ENCODE measurements around the gene SIRT7.
A peak's percentile ranks its signal among the peaks of the same experiment; 100 is the strongest.

SIRT7 gene

DNA sequence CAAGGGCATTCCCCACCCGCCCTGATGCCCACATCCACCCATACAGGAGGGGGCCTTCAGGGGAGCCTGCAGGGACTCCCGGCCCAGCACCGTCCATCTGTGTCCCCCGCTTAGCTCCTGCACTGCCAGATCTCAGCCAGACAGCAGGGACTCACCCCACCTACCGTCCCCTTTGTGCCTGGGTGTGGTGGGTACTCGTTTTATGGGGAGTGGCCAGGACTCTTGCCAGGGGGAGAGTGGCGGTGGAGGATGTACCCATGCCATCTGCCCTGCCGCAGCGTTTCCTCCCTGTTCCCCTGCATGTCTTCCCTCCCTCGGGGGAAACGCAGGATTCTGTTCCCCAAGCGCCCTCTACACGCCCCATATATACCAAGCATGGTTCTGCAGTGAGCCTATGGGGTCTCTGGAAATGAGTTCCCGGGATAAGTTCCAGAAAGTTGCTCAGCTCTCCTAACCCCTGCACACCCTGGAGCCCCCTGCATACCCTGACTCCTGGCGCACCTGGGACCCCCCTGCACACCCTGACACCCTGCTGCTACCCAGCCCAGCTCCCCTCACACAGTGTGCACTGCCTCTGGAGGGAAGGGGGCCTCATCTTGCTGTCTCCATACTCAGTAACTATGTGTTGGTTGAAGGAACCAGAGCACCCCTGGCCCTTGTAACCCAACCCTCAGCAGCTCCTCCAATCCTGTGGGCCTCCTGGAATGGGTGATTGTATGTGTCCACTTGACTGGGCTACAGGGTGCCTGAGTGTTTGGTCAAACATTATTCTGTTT, 13.8 kb upstream of the SIRT7 start:
- no peak for FAIRE-seq

DNA sequence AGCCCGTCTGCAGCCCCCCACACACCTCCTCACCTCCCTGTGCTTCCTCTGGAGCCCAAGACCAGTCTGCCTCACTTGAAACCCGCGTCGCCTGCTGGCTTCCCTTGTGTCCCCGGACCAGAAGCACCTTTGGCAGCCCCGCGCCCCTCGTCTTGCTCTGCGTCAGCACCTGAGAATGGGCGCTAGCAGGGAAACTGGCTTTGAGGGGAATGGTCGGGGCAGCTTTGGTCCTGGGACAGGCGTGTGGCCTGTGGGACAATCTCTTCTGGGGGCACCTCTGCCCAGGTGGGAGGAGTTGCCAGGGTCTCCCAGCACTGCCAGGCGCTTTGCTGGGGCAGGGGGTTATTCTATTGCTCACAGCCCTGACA, 13.2 kb upstream of the SIRT7 start:
- no peak for FAIRE-seq

DNA sequence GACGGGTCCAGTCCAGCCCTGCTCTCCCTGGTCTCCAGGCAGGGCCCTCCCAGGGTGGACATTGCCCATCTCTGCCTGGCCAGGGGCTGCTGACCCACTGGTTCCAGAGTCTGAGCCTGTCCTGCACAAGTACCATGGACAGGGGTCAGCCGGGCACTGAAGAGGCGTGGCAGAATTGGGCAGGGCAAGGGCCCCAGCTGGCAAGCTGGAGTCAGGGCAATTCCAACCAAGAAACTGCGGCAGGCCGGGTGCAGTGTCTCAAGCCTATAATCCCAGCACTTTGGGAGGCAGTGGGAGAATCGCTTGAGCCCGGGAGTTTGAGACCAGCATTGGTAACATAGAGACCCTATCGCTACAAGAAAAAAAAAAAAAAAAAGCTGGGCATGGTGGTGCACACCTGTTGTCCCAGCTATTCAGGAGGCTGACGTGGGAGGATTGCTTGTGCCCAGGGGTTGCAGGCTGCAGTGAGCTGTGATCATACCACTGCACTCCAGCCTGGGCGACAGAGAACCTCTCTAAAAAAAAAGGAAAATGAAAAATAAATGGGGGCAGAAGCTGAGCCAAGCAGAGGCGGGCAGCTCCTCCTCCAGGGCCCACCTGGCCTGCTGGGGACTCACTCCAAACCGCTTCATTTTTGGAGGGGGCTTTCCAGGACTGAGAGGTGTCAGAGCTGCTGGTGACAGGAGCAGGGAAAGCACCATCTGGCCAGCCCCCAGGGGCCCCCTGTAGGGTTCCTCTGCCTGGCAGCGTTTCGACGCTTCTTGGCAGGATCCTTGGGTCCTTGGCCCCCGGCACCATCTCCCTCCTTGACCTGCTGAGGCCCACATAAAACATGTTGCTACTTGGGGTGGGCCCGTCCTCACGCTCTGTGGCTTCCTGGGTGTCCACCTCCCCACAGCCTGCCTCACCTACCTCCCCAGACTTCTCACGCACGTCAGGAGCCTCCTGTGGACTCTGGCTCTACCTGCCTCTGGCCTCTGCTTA, 12.5 kb upstream of the SIRT7 start:
- no peak for FAIRE-seq

DNA sequence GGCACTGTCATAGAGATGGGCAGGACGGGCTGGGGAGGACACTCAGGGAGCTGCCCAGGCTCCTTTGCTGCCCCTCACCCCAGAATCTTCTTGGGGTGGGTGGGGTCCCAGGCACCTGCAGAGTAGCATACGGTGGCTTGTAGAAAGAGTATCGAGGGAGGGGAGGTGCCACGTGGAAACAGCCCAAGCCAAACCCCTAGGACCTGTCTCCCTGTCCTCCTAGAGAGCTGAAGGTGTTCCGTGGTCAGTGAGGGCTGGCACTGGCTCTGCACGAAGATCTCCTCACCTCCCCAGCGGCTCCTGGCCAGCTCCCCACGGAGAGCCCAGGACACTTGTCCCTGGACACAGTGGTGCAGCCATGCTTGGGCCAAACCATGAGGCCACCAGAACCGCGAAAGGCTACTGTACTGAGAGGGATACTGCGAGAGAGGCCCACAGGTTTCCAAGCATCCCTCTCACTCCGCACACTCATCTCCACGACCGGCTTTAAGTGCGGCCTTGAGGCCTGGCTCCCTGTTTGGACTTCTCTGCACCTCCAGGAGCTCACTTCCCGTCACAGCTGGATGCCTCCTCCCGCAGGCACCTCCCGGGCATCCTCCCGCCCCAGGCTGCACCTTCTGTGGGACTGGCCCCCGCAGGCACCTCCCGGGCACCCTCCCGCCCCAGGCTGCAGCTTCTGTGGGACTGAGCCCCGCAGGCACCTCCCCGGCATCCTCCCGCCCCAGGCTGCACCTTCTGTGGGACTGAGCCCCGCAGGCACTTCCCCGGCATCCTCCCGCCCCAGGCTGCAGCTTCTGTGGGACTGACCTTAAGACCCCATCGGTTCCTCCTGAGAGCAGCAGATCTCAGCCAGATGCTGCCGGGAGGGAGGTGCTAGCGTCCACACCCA, 11.5 kb upstream of the SIRT7 start:
- no peak for FAIRE-seq

DNA sequence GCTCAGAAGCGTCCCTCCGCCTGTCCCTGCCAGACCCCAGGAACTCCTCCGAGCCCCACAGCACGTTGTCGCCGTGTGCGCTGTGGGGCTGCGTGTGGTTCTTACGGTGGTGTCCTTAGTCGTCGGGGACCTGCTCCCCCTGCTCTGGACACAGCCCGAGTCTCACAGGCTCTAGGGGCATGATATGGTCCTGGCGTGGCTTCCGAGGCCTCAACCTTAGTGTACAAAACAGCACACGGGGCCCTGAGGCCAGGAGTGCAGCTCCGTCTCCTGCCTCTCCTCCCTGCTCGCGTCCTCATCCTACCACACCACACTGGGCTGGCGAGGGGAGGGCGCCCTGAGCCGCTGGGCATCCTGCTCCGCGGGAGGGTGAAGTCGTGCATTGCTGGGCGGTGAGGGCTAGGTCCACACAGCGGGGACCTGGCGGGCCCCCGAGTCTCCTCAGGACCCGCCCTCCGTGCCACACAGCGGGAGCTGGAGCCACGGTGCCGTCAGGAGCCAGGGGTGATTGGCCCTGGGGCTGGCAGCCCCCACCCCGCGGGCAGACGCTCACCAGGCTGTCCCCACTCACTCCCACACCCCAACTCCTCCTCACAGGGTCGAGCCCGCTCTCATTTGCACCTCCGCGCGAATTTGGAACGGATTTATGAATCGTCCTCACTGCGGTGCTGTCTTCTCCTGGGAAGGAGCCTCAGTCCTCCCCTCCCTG, 10.7 kb upstream of the SIRT7 start:
- FAIRE-seq = no peak

DNA sequence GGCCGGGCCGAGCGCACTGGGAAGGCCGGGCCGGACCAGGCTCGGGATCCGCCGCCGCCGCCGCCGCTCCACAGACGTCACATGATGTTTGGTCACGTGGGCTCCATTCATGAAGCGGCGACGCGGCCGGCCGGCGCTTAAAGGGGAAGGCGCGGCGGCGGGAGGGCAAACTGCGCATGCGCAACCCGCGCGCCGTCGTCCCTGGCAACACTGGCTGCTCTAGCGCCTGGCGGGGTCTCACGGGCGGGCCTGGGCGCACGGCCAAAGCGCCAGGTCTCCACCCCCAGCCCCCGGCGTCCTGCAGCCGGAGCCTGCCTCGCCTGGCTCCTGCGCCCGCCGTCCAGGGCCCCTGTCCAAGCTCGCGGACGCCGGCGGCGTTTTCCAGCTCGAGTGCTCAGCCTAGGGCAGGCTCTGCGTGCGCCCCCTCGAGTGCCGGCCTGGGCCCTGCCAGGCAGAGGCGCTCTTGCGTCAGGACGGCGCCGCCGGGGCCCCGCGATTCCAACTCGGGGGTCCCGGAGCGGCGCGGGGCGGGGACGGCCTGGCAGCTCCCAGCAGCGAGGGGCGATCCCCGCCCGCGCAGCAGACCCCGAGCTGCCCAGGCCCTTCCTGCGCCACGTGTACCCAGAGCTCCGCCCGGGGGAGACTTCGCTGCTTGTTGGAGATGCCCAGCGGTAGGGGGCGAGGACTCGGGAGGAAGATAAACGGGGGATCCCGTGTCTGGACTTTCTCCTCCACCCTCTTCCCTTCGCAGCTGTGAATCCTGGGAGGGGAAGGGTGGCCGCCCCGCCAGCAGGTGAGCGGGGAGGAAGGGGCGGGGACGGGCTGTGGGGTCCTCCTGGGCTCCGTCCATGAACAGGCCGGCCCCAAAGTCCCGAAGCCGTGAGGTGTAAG, 9.9 kb upstream of the SIRT7 start, which contains the start of gene MAFG:
TSS of gene MAFG (minus strand) at position 83 of the 891 bp plus-strand sequence. CDS start 4,550 bp downstream, outside the sequence.
- no peak for FAIRE-seq

DNA sequence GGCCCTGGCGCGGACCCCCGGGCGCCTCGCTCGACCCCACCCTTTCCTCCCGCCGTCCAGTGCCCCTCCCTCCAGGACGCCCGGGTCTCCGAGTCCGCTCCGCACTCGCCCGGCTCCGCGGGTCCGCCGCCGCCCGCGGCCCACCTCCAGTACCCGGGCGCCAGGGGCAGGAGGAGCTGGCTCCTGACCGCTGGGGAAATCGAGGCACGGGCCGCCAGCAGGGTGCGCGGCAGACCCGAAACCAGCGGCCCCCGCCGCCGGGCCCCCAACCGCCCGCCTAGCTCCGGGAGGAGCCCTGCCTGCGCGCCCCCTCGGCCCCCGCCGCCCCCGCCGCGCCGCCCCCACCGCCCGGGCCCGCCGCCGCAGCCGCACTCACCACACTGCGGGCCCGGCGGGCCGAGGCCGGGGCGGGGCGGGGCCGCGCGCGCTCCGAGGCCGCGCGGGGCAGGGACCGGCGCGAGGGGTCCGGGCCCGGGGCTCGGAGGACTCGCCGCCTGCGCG, 9.2 kb upstream of the SIRT7 start:
- no peak for FAIRE-seq

DNA sequence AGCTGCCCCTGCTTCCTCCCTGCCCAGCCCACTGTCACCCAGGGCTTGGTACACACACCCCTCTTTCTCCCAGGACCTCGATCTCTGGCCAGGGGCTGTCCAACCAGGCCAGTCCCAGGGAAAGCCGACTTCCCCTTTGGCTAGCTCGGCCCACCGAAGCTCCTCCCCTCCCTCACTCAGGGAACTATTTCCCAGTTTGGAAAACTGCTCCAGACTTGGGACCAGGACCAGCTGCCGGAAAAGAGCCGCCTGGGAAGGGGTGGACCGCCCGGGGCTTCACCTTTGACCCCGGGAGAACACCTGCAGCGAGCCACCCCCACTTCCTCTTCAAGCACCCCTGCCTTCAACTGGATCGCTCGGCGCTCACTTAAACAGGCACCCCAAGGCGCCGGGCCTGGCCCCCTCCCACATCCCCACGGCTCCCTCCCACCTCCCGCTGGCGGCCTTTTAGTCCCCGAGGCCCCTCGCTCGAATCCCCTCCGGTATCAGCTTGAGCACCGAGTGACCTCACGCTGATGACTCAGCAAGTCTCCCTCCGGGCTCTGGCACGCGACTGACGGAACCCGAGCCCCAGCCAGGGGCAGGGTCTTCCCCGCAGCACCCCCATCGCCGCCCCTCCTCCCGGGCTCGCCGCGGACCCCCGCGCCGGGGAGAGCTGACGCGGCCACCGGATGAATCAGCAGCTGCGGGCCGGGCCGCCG, 8.6 kb upstream of the SIRT7 start:
- no peak for FAIRE-seq

DNA sequence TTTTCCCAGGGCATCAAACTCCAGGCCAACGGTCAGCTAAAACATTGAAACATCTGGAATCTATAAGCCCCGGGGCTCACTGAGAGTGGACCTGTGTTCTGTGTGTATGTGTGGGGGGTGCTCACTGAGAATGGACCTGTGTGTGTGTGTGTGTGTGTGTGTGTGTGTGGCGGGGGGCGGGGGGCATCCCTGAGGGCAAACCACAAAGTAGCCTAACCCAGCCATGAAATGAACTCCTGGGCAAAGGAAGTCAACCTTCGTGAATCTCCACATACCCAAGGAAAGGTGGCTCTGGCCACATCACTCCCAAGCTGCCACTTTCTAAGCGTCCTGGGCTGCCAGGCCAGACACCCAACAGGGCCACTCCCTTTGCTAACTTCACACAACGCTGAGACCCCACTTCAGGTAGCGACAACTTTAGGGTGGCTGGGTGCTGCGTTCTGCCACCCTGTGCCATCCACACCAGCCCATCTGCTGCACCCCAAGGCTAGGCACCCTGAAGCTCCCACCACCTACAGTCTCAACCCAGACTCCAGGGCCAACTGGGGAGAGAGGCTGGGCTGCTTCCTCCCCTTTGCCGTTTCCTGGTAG, 8.0 kb upstream of the SIRT7 start:
- FAIRE-seq = no peak

DNA sequence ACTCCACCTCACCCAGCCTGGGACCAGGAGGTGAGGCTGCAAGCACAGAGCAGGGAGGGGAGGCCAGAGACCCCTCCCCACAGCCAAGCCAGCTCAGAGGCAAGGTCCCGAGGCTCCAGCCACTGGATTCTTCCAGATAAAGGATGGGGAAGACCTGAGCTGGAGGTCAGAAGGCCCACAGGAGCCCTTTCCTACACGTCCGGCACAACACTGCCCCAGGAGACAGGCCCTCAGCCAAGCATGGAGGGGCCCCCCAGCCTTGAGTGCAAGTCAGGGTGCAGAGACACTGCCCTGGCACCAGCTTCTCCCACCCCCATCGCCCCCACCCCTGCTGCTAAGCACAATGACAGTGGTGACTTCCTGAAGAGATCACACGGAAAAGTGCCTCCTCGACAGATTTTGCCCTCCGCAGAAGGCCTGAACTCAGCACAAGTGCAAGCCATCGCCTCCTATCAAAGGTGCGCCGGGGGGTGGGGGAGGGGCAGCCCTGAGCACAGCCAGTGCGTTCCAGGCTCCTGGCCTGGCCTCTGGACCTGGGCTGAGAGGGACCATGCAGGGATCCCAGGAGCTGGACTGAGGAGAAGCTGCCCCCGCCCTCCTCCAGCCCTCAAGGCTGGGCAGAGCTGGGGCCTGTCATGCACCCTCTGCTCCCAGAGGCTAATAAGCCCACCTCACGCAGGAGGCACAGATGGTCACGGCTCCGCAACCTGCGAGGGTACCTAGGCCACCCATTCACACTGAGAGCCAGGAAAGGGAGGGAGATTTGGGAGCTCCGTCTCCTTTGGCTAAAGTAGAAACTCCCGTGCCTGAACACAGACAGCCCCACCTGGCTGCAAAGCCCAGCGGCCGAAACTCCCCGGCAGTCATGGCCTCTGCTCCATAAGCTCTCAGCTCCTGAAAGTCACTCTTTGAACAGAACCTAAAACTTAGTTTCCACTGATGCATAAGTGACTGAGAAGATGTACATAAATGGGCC, 6.9 kb upstream of the SIRT7 start:
- no peak for FAIRE-seq

DNA sequence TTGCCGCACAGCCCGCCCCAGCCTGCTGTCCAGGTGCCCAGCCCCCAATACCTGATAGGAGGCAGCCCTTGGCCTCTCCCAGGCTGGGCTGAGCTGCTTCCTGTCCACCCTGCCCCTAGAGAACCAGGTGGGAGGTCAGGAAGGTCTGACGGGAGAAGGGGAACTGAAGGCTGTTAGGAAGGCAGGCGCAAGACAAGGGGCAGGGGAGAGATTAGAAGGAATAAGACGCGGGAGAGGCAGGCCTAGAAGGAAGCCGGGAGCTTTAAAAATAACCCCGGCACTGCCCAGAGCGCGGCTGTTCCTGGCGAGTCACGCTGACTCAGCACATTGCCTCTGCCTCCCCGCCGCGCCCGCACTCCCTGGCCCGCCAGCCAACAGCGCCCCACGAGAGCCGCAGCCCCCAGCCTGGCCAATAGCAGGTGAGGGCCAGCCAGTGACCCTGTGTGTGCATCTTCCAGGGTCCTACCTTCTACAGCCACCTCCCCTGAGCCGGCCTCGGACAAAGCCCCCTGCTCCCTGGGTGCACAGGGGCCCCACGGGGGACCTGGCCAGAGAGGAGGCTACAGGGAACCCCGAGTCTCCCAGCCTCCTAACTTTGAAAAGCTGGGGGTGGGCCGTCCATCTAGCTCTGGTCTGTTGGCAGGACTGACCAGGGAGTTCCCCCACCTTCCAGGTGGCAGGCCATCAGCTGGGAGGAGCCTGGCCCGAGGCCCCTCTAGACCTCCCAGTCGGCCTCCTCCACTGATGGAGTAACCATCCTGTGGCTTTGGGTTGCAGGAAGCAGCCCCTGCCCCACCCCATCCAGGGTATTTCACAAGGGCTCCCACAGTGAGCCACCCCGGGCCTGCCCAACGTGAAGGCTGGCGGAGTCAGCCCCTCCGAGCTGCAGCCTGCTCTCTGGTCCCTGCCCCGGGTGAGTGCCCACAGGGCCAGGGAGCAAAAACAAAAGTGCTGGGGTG, 5.6 kb upstream of the SIRT7 start:
- FAIRE-seq = no peak

DNA sequence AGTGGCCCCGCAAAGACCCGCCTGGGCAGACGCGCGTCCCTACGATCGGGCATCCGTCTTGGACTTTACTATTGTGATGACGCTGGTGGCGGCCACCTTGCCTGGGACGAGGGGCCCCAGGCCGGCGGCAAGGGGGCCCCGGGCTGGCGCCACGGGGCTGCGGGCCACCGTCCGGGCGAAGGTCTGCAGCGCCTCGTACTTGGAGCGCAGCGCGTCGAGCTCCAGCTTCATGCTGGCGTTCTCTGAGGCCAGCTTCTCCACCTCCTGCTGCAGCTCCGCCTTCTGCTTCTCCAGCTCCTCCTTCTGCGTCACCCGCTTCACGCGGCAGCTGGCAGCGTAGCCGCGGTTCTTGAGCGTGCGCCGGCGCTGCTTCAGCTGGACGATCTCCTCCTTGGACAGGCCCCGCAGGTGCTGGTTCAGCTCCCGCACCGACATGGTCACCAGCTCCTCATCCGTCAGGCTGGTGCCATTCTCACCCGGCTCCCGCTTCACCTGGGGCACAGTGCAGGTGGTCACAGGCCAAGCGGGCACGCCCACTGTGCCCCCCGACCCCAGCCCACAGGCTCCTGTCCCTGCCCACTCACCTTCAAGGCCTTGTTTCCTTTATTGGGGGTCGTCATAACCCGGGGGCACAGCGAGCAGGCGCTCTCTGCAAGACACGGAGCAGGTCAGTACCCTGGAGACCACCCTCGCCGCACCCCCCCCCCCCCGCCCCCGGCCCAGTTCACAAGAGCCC, 4.8 kb upstream of the SIRT7 start:
- FAIRE-seq = no peak

DNA sequence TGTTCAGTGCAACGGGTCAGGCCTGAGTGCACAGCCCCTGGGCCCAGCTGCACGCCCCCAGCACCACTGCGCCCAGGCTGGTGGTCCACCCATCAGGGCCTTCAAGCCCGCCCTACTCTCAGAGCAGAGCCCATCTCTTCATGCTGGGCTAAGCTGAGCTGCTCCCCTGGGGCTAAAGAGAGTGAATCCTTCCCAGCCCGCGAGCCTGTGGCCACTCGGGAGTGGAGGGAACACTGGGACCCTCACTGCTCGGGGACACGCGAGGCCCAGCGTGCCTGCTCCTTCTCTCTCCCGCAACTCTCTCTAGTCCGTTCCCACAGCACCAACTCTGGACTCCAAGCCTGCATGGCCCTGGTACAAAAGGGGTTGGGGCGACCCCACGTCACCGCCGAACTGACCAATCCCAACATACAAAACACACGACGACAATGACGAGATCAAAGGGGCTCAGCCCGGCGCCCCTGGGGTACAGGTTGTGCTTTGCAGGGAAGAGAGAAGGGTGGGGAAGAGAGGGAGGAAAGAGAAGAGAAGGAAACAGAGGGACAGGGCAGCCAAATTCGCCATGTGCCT, 4.1 kb upstream of the SIRT7 start:
- no peak for FAIRE-seq

DNA sequence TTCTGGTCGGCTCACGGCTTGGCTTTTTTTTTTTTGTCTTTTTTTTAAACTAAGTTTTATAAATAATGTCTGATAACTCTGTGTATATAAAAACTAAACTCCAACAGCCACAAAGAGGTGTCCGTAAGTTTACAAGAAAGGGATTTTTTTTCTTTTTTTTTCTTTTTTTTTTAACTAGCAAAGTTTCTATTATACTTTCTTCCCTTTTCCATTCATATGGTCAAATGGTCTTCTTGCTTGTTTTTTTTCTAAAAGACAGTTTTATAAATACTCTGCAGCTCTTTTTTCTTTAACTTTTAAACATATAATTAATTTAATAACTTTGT, 3.5 kb upstream of the SIRT7 start:
- FAIRE-seq = peak; percentile 35

DNA sequence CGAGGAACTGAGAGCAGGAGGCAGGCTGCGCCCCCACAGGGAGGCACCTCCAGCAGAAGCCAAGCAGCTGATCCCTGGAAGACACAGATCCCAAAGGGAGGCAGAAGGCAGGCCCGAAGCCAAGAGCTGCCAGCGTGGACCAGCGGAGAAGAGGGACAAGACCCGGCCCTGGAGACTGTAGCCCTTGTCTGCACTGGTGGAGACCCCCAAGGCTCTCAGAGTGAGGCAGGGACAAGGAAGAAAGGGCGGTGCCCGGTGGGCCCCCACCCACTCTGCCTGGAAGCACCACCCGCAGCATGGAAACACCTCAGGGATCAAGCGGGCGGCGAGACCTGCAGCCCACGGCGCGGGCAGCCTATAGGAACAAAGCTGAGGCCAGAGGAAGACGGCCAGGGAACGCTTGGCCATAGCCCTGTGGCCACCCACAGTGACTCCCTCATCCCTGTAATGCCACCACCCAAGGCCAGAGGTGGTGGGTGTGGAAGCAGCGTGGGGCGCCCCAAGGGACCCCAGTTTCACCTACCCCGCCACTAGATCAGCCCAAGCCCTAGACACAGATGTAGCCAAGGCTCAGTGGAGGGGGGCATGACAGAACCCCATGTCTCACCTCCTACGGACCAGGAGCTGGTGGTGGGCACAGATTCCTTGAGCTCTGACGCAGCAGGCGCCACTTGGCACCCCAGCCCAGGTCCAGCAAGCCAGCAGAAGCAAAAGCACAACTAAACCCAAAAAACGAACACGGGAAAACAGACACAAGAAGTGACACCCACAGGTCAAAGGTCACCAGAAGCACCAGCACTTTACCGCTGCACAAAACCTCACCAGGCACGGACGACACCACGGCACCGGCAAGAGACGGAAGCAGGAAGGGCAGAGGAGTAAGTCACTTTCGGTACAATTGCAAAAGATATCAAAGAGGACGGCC, 2.9 kb upstream of the SIRT7 start:
- FAIRE-seq = no peak

Measured in endometrium (tissue), 2 donors.